ENCODE data around the gene ADCK2.

- no peak for TF ChIP-seq CTCF (IDR thresholded peaks at IDR 0.05)
- TF ChIP-seq POLR2AphosphoS5 (IDR thresholded peaks at IDR 0.05), result no peak
- no peak for TF ChIP-seq POLR2A (IDR thresholded peaks at IDR 0.05)
Measured at GRCh38 chr7:140734096-140734495, 61.4 kb downstream of the ADCK2 start.

All from transverse colon (tissue), 4 donors.